GM12878 (cell line): Measurements from ENCODE around the gene RNF7. TPM values are rescaled to one million over a fixed set of nuclear protein-coding genes. Genes with fewer than 3 reads are reported as not detected.

ENCODE experiments used
- ATAC-seq: fragments of 200-7000 bp; cut with Tn5 transposase; 3 replicates; pipeline ENCODE4 v1.9.1; 2020; ENCODE audit warnings: mild to moderate bottlenecking, moderate library complexity
- BruUV-seq: library from RNA; stranded (reverse); fragments of 400-500 nt; replicated peaks from 2 replicates; lab custom pipeline; 2021; lab: Mats Ljungman, UMichigan
- CTCF ChIA-PET: fragments of 300-600 bp; sonication (Branson Sonifier 250); formaldehyde crosslinking; extraction: SDS; loops from one replicate; lab custom pipeline; 2021; ENCODE audit warnings: inconsistent platforms; lab: Yijun Ruan, JAX
- POLR2A ChIA-PET: fragments of 350-600 bp; formaldehyde crosslinking; extraction: SDS; loops from one replicate; lab custom pipeline; 2021; ENCODE audit warnings: inconsistent platforms; lab: Charles Lee
- RAD21 ChIA-PET: fragments of 300-600 bp; sonication (Branson Sonifier 250); formaldehyde crosslinking; loops from one replicate; lab custom pipeline; 2023; ENCODE audit warnings: antibody characterized with exemption; ENCODE audit not compliant: unreplicated experiment; lab: Charles Lee
- SMC1A ChIA-PET: fragments of 300-600 bp; sonication (Branson Sonifier 250); formaldehyde crosslinking; loops from one replicate; lab custom pipeline; 2023; ENCODE audit not compliant: unreplicated experiment, uncharacterized antibody; lab: Charles Lee
- DNase-seq: peaks from one replicate; pipeline ENCODE4 v3.0.0-alpha.2; 2011; ENCODE audit warnings: low read depth, low spot score
- FAIRE-seq: peaks from 3 replicates; lab custom pipeline; 2011; peaks lifted over from hg19 to GRCh38; lab: Jason Lieb, UNC
- H2AFZ ChIP-seq: 2 replicates; pipeline ENCODE4 v1.6.0; 2011; ENCODE audit warnings: low read depth, low read length, control low read depth; ENCODE audit not compliant: control insufficient read depth
- H3K27ac ChIP-seq: 2 replicates; pipeline ENCODE4 v1.5.1; 2011; ENCODE audit warnings: control low read depth; ENCODE audit not compliant: control insufficient read depth, insufficient read depth
- H3K27me3 ChIP-seq, 2 experiments: replicated peaks in 1 of 2; 2 replicates each; pipeline versions ENCODE4 v1.6.0 to v1.6.1; 2011; ENCODE audit warnings: low read length in 1 of 2; ENCODE audit not compliant: control insufficient read depth in 2 of 2, insufficient read depth in 2 of 2
- H3K36me3 ChIP-seq, 2 experiments: 2 replicates each; pipeline ENCODE4 v1.5.1; 2011; ENCODE audit warnings: low read length in 1 of 2; ENCODE audit not compliant: control insufficient read depth in 2 of 2, insufficient read depth in 2 of 2
- H3K4me1 ChIP-seq: 2 replicates; pipeline ENCODE4 v1.6.1; 2011; ENCODE audit warnings: mild to moderate bottlenecking, low read length, moderate library complexity, mixed read lengths; ENCODE audit not compliant: control insufficient read depth, insufficient read depth
- H3K4me2 ChIP-seq: 2 replicates; pipeline ENCODE4 v1.6.0; 2011; ENCODE audit warnings: control low read depth; ENCODE audit not compliant: control insufficient read depth, insufficient read depth
- H3K4me3 ChIP-seq: fragments of 200-600 bp; sonication (generic); 2 replicates; pipeline ENCODE4 v1.5.1; 2016
- H3K79me2 ChIP-seq: 2 replicates; pipeline ENCODE4 v1.6.0; 2011; ENCODE audit warnings: low read length; ENCODE audit not compliant: control insufficient read depth, insufficient read depth
- H3K9ac ChIP-seq: 2 replicates; pipeline ENCODE4 v1.8.0; 2011; ENCODE audit warnings: low read length, control low read depth, mixed read lengths; ENCODE audit not compliant: control insufficient read depth, insufficient read depth
- H3K9me3 ChIP-seq: replicated peaks from 3 replicates; pipeline ENCODE4 v1.5.1; 2011; ENCODE audit warnings: mild to moderate bottlenecking, low read length; ENCODE audit not compliant: control insufficient read depth, insufficient read depth
- H4K20me1 ChIP-seq: 2 replicates; pipeline ENCODE4 v1.6.0; 2011; ENCODE audit not compliant: control insufficient read depth, insufficient read depth
- CBFB ChIP-seq: IDR thresholded peaks from 2 replicates; pipeline ENCODE4 v1.6.1; 2016; ENCODE audit warnings: antibody characterized with exemption, low read depth
- CBX5 ChIP-seq: sonication (generic); IDR thresholded peaks from 2 replicates; pipeline ENCODE4 v1.6.1; 2016; ENCODE audit warnings: low read depth, moderate library complexity, mild to moderate bottlenecking, inconsistent platforms
- CREM ChIP-seq: IDR thresholded peaks from 2 replicates; pipeline ENCODE4 v1.6.1; 2014; ENCODE audit warnings: antibody characterized with exemption, low read depth
- EP300 ChIP-seq, 2 experiments: fragments of 150-350 bp in 1 of 2; IDR thresholded peaks; 2 replicates each; pipeline ENCODE4 v1.6.1; 2011 to 2012; ENCODE audit warnings: low read depth in 2 of 2, low read length in 2 of 2, borderline replicate concordance in 1 of 2, improper control_type of control experiment in 1 of 2, inconsistent platforms in 1 of 2; ENCODE audit not compliant: control insufficient read depth in 1 of 2
- ETV6 ChIP-seq, 2 experiments: fragments of 450-650 bp in 1 of 2; IDR thresholded peaks in 1 of 2; conservative IDR thresholded peaks in 1 of 2; 2 replicates each; pipeline ENCODE4 v1.6.1; 2014; ENCODE audit warnings: antibody characterized with exemption in 1 of 2, borderline replicate concordance in 1 of 2, low read depth in 1 of 2, mild to moderate bottlenecking in 1 of 2, moderate library complexity in 1 of 2
- KDM1A ChIP-seq: fragments of 200-600 bp; sonication (generic); IDR thresholded peaks from 2 replicates; pipeline ENCODE4 v1.6.1; 2016; ENCODE audit warnings: borderline replicate concordance
- KLF5 ChIP-seq: fragments of 450-650 bp; IDR thresholded peaks from 2 replicates; pipeline ENCODE4 v1.6.1; 2014; ENCODE audit warnings: mild to moderate bottlenecking; ENCODE audit not compliant: partially characterized antibody
- MEF2B ChIP-seq: fragments of 450-650 bp; IDR thresholded peaks from 2 replicates; pipeline ENCODE4 v1.6.1; 2018; ENCODE audit warnings: mild to moderate bottlenecking, moderate library complexity; ENCODE audit not compliant: partially characterized antibody, poor library complexity, severe bottlenecking
- MYB ChIP-seq: fragments of 150-350 bp; IDR thresholded peaks from 2 replicates; pipeline ENCODE4 v1.6.1; 2014; ENCODE audit warnings: mild to moderate bottlenecking, low read depth, low read length, borderline replicate concordance
- NFYA ChIP-seq: IDR thresholded peaks from 2 replicates; pipeline ENCODE4 v1.6.1; 2011; ENCODE audit warnings: low read depth, mild to moderate bottlenecking, low read length, improper control_type of control experiment, borderline replicate concordance
- NFYB ChIP-seq: IDR thresholded peaks from 2 replicates; pipeline ENCODE4 v1.6.1; 2011; ENCODE audit warnings: low read depth, mild to moderate bottlenecking, low read length, improper control_type of control experiment, moderate library complexity; ENCODE audit not compliant: insufficient read depth
- RB1 ChIP-seq: fragments of 450-650 bp; formaldehyde crosslinking; IDR thresholded peaks from 2 replicates; pipeline ENCODE4 v1.6.1; 2017; ENCODE audit warnings: mild to moderate bottlenecking, borderline replicate concordance
- RELA ChIP-seq: fragments of 450-650 bp; IDR thresholded peaks from 2 replicates; pipeline ENCODE4 v1.8.0; 2014; ENCODE audit warnings: borderline replicate concordance; ENCODE audit not compliant: partially characterized antibody
- STAT1 ChIP-seq: fragments of 450-650 bp; conservative IDR thresholded peaks from 2 replicates; pipeline ENCODE4 v1.6.1; 2014; ENCODE audit warnings: antibody characterized with exemption, mild to moderate bottlenecking
- YBX1 ChIP-seq: fragments of 450-650 bp; IDR thresholded peaks from 2 replicates; pipeline ENCODE4 v1.6.1; 2016; ENCODE audit warnings: antibody characterized with exemption
- ZBED1 ChIP-seq: IDR thresholded peaks from 2 replicates; pipeline ENCODE4 v1.6.1; 2016; ENCODE audit warnings: borderline replicate concordance
- ZNF217 ChIP-seq: fragments of 450-650 bp; IDR thresholded peaks from 2 replicates; pipeline ENCODE4 v1.6.1; 2017; ENCODE audit warnings: antibody characterized with exemption, mild to moderate bottlenecking
- WGBS: methylation state at CpG from one replicate; pipeline ENCODE4 v1.1.6; 2016; ENCODE audit warnings: low lambda C conversion rate; ENCODE audit not compliant: insufficient replicate concordance, insufficient coverage; ENCODE audit errors: missing lambda C conversion rate; 5-methylcytosine and 5-hydroxymethylcytosine counted together
- in situ Hi-C: fragments of 300-500 bp; cut with MboI; formaldehyde crosslinking; loops from 9 replicates; pipeline ENCODE4 v1.14.3; 2018; ENCODE audit warnings: mixed read lengths
- intact Hi-C: fragments of 100-400 bp; cut with micrococcal nuclease; formaldehyde crosslinking; loops from one replicate; pipeline ENCODE4 v1.14.2; 2022; ENCODE audit not compliant: unreplicated experiment
- polyA plus RNA-seq, 11 experiments: library from polyadenylated mRNA; depleted of rRNA in 4 of 11; unstranded in 6 of 11; stranded (reverse) in 5 of 11; fragments of >200 nt; fragmentation: Nextera tagmentation in 4 of 11; fragmentation: Illumina TruSeq in 1 of 11; extraction: Ambion mirVana in 4 of 11; extraction: Trizol in 1 of 11; gene quantifications; 1 replicate in 1 of 11; 2 replicates in 10 of 11; pipeline versions ENCODE4 v1.2.1 to v1.2.3, GENCODE V29; 2011 to 2016; ENCODE audit warnings: inconsistent platforms in 2 of 11, missing spikeins in 2 of 11, low read depth in 1 of 11
- total RNA-seq, 4 experiments: library from RNA; depleted of rRNA in 3 of 4; stranded (reverse); fragments of >200 nt in 3 of 4; fragmentation: Illumina TruSeq in 1 of 4; extraction: Trizol in 1 of 4; gene quantifications; 2 replicates each; pipeline versions ENCODE4 v1.2.1 to v1.2.3, GENCODE V29; 2013 to 2021
- TF ChIP-seq, protein P1 (sequence below): IDR thresholded peaks from 2 replicates; pipeline ENCODE4 v1.6.1; 2011; ENCODE audit warnings: borderline replicate concordance, low read depth, mild to moderate bottlenecking, moderate library complexity, low read length; ENCODE audit not compliant: insufficient read depth, poor library complexity, severe bottlenecking
- TF ChIP-seq, protein P2 (sequence below): fragments of 450-650 bp; IDR thresholded peaks from 2 replicates; pipeline ENCODE4 v1.6.1; 2017; ENCODE audit warnings: mild to moderate bottlenecking, low read depth, inconsistent platforms; ENCODE audit not compliant: poor library complexity, severe bottlenecking

Gene RNF7
- total and polyA plus RNA-seq, 10 of the 15 experiments (the other 5 are each of a cell fraction or from before 2014, with no cell fraction given) = 36.0 to 146 (median 76.4) TPM

DNA sequence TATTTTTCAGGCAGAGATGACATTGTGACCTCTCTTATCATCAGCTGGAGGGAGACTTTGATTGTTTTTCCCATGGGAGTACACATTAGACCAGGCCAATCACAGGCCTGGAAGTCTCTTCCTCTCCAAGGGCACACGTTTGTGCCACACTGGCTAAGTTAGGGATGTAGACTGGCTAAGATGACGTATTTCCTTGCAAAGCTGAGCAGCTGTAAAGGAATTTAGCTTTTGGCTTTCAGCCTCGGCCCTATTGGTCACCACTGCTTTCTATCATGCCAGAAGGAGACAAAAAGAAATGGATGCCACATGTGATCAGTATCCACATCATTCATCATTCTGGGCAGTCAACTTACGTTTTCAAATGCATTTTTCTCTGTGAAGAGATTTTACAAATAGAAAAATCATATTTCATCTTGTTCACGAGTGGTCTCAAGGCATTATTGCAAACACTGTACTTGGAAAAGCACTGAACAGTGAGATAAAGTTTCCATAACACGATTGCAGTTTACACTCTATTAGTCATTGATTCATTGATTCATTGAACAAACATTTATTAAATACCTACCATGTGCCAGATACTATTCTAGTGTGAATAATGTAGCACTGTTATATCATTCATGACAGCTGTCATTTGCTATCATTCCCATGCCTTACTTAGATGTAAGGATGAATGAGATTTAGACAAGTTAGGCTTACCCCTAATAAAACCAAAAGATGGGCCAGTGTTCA is 27.0 kb upstream of the RNF7 start (continued):
- no peak for TF ChIP-seq EP300 (IDR thresholded peaks at IDR 0.05; ENCODE audit: borderline replicate concordance in 1 of 2, control insufficient read depth in 1 of 2, low read depth in 2 of 2, low read length in 2 of 2)
- TF ChIP-seq NFYA = no peak
- no peak for TF ChIP-seq CBX5

DNA sequence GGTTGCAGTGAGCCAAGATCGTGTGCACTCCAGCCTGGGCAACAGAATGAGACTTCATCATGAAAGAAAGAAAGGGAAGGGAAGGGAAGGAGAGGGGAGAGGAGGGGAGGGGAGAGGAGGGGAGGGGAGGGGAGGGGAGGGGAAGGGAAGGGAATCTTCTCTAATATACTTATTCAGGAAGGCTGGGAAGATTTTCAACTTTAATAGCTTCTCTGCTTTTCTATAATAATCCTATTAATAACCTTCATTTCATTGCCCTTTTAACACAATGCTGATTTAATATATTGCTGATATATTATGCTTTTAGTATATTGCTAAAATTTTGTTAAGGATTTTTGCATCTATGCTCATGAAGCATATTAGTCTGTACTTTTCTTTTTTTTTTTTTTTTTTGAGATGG is 23.4 kb upstream of the RNF7 start:
- ATAC-seq = no peak
- CTCF ChIA-PET = interaction anchor here (0.7 kb wide), 1 partner anchor 848 kb away, joined by 3 read pairs; no protein-coding TSS in a partner anchor
- H3K9me3 ChIP-seq = no peaks in the 10 kb centered on the region
- TF ChIP-seq, protein P1, sequence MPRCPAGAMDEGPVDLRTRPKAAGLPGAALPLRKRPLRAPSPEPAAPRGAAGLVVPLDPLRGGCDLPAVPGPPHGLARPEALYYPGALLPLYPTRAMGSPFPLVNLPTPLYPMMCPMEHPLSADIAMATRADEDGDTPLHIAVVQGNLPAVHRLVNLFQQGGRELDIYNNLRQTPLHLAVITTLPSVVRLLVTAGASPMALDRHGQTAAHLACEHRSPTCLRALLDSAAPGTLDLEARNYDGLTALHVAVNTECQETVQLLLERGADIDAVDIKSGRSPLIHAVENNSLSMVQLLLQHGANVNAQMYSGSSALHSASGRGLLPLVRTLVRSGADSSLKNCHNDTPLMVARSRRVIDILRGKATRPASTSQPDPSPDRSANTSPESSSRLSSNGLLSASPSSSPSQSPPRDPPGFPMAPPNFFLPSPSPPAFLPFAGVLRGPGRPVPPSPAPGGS = no peak
- TF ChIP-seq YBX1 (no peak), CBX5 (no peak), KDM1A (no peak), ZNF217 (no peak), CREM (no peak), MYB (no peak), RB1 (no peak), KLF5 (no peak), STAT1 (no peak), NFYB (no peak), MEF2B (no peak), ETV6 (conservative IDR thresholded peaks at IDR 0.05 in 1 of 2, IDR thresholded peaks at IDR 0.05 in 1 of 2; ENCODE audit: borderline replicate concordance in 1 of 2, low read depth in 1 of 2) (no peak), CBFB (no peak), ZBED1 (no peak), RELA (no peak)
- TF ChIP-seq, protein P2, sequence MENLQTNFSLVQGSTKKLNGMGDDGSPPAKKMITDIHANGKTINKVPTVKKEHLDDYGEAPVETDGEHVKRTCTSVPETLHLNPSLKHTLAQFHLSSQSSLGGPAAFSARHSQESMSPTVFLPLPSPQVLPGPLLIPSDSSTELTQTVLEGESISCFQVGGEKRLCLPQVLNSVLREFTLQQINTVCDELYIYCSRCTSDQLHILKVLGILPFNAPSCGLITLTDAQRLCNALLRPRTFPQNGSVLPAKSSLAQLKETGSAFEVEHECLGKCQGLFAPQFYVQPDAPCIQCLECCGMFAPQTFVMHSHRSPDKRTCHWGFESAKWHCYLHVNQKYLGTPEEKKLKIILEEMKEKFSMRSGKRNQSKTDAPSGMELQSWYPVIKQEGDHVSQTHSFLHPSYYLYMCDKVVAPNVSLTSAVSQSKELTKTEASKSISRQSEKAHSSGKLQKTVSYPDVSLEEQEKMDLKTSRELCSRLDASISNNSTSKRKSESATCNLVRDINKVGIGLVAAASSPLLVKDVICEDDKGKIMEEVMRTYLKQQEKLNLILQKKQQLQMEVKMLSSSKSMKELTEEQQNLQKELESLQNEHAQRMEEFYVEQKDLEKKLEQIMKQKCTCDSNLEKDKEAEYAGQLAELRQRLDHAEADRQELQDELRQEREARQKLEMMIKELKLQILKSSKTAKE = no peak
- TF ChIP-seq, all 136 proteins: peak for 0
- in situ Hi-C loops = no loop called here
- POLR2A ChIA-PET = no interaction called here
- H3K36me3 ChIP-seq = no peaks in the 10 kb centered on the region
- no peak overlapping the region for H3K4me3 ChIP-seq
- H3K79me2 ChIP-seq = no peaks in the 10 kb centered on the region
- DNase-seq (no peak), FAIRE-seq (no peak)
- 0% methylated on average over 1 of the region's 1 CpG for WGBS
- no peak overlapping the region for H2AFZ ChIP-seq
- SMC1A ChIA-PET = no interaction called here
- no peaks in the 10 kb centered on the region for H3K4me1 ChIP-seq
- H3K27me3 ChIP-seq = no peaks in the 10 kb centered on the region
- H4K20me1 ChIP-seq = no peaks in the 10 kb centered on the region
- intact Hi-C loops = no loop called here
- RAD21 ChIA-PET = no interaction called here
- BruUV-seq = no TSS peak
- no peak overlapping the region for H3K4me2 ChIP-seq
- no peak overlapping the region for H3K27ac ChIP-seq
- H3K9ac ChIP-seq = no peak overlapping the region
